Articular chondrocyte of knee joint (primary cell): ENCODE data around the gene PLEKHM3. TPM values are rescaled to one million over a fixed set of nuclear protein-coding genes. Genes with fewer than 3 reads are reported as not detected.

ENCODE experiments used
- small RNA-seq: library from RNA; depleted of rRNA; stranded (forward); fragments of <200 nt; gene quantifications from one replicate; pipeline ENCODE3, GENCODE V24; 2012
- total RNA-seq: library from RNA; depleted of rRNA; stranded (reverse); fragments of >200 nt; gene quantifications from 2 replicates; pipeline ENCODE4 v1.2.3, GENCODE V29; 2012

Gene PLEKHM3, protein sequence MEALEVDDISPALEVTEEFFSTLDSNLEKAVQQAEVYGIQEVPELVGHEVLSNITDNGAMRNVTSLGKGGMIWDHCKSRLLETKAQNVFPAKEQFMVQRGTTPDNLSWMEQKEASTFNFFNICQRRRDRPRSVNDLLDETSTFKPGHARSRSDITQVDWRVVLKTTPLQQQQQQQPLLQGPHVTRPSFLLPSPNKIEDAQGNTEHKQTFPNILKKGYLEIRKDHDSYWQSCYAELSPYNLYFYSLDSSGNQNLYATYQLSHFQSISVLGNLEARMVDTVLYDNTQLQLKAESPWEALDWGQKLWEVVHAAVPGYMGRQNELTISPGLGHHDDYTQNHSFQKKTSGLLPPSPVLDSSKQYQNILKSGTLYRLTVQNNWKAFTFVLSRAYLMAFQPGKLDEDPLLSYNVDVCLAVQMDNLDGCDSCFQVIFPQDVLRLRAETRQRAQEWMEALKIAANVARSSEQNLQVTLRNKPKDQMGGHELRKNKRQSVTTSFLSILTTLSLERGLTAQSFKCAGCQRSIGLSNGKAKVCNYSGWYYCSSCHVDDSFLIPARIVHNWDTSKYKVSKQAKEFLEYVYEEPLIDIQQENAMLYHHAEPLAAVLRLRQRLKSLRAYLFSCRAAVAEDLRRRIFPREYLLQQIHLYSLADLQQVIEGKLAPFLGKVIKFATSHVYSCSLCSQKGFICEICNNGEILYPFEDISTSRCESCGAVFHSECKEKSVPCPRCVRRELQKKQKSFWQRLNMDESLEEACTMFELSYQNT
- 16.8 and 17.5 TPM in 2 replicates for total RNA-seq

GRCh38 chr2:208025037-208025813 is at the start of gene PLEKHM3:
Gene PLEKHM3 (minus strand): TSS chr2:208025527. CDS start chr2:208001639, 23,888 bp downstream.

Small RNAs within 50 kb of the gene (small RNA-seq; reads per million reads assigned to genes)
- gene RNA5SP116 (not detected), gene RNU6-360P (not detected)

Other genes with a start within 250 kb of the PLEKHM3 start
- not detected in 2 replicates for gene CRYGD, start 99.0 kb upstream of the PLEKHM3 start, total RNA-seq
- gene CRYGC, start 104.3 kb upstream of the PLEKHM3 start, total RNA-seq, result not detected in 2 replicates
- gene CRYGB, start 120.6 kb upstream of the PLEKHM3 start, total RNA-seq, result not detected in 2 replicates
- gene CRYGA, start 138.1 kb upstream of the PLEKHM3 start, total RNA-seq, result not detected in 2 replicates
- gene C2orf80, start 164.5 kb upstream of the PLEKHM3 start, total RNA-seq, result not detected in 2 replicates
- gene IDH1, start 229.5 kb upstream of the PLEKHM3 start, total RNA-seq, result 197 and 222 TPM in 2 replicates
- 55.0 and 64.3 TPM in 2 replicates for gene PIKFYVE, start 240.7 kb upstream of the PLEKHM3 start, total RNA-seq